HG02970 (cell line): ENCODE results near the gene PRCD.

Experiments
- ATAC-seq: cut with Tn5 transposase; IDR thresholded peaks from one replicate; pipeline ENCODE4 v1.9.1; 2021; ENCODE audit warnings: mild to moderate bottlenecking, moderate library complexity, moderate number of reproducible peaks; ENCODE audit not compliant: unreplicated experiment, low FRiP score

Gene PRCD, protein sequence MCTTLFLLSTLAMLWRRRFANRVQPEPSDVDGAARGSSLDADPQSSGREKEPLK

DNA sequence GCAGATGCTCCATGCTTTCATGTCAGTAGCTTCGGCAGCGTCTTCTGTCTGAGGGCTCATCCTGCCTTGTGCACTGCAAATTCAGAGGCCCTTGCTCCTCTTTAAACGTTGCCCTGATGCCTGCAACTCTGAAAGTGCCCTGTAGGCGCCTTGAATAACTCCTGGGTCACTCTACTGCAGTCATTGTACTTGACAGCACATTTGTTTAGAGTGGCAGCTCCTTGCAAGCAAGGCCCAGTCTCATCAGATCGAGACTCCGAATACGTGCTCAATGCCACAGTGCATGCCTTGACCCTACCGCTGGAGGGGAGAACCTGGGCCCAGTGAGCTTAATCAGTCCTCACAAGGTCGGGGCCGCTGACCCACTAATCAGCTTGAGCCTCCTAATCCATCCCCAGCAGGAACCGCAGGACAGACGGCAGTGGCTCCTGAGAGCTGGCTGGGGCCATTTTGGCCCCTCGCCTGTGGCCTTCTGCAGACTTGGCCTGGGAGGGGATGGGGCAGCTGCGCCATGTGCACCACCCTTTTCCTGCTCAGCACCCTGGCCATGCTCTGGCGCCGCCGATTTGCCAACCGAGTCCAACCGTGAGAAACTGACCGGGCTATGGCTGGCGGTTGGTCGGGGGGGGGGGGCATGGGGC lies at the start of gene PRCD:
PRCD (plus strand) TSS at position 414 of the 641 bp plus-strand sequence; CDS start at position 512, 98 bp downstream.
- no peak for ATAC-seq

DNA sequence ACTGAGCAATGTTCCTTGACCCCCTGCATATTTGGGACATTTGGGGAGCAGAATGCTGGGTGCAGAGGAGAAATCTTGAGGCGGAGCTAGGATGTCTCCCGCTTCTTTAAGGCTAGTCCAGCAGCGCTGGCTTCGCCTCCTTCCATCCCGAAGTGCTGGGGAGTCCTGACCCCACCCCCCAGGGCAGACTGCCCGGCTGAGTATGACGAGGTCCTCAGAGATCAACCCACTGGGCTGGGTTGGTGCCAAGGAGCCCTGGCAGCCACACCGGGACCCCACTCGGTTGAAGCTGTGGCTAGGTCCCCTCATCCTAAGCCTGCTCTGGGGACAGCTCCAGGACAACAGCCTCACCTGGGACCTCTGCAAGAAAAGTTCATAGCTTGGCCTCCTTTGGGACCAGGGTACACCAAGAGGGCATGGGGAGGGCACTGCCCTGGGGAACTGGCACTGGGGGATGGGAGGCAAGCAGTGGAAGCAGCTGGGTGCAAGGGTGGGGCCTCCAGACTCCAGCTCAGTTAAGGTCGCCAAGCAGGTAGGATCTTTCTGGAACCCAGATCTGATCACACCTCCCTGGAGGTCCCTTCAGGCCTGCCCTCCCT lies 49.6 kb upstream of the PRCD start:
- no peak for ATAC-seq

DNA sequence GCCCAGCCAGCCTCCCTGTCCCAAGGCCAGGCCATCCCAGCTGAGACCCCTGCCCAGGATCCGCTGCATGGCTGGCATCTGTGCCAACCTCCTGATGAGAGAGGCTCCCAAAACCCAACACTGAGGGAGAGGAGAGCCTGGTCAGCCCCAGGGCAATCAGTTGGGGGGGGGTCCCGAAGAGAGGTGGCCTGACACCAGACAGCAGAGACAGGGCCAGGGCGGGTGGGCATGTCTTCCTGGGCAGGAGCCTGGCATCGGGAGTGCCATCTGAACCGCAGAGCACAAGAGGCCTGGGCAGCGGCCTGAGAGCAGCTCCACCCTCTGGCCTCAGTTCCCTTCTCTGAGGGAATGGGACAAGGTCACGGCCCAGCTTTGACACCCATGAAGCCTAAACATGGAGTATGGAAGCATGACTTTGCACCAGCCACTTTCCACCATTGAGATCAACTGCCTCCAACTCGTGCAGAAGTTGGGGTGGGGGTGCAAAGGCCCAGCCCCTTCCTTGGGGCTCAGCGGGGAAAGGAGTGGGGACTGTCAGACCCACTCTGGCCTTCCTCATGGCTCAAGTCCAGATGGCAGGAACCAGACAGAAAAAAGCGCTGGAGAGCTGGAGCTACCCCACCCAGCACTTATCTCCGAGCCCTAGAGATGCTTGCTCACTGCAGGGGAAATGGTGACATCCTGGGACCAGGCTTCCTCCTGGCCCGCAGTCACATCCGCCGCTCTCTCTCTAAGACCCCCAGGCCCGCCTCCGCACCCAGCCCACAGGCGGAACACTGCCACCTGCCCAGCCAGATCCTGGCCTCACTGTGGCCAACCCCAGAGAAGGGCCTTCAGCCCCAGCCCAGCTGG lies 48.3 kb upstream of the PRCD start:
- no peak for ATAC-seq

DNA sequence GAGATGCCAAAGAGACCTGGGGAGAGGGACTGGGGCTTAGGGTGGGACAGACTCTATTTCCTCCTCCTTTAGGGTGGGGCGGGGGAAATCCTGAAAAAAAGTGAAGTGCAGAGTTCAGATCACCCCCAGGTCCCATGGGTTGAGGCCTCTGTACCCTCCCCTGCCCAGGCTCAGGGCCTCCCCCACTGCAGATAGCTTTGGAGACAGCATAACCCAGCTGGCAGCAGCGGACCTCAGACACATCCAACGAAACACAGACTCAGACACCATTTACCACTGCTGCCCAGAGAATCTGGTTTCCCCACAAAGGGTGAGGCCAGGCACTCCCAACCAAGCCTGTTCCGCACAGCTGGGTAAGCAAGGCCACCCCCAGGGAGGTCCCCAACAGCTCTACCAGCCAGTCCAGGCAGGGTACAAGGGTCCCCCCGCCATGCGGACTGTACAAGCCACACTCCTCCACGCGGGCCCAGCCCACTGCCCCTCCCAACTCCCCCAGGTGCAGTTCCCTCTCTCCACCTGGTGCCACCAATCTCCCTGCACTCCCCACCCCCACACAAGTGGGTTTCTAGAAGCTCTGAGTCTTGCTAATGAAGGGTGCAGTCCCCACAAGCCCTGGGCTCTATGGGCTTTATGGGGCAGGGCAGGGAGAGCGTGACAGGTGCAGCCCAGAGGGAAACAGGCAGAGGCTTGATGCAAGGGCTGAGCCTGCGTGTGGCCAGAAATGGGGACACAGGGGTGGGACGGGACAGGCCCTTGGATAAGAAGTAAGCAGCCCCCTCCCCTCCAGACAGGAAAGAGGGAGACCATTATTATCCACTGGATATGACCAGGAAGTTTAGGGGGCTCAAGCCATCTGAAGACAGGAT lies 47.5 kb upstream of the PRCD start:
- no peak for ATAC-seq

DNA sequence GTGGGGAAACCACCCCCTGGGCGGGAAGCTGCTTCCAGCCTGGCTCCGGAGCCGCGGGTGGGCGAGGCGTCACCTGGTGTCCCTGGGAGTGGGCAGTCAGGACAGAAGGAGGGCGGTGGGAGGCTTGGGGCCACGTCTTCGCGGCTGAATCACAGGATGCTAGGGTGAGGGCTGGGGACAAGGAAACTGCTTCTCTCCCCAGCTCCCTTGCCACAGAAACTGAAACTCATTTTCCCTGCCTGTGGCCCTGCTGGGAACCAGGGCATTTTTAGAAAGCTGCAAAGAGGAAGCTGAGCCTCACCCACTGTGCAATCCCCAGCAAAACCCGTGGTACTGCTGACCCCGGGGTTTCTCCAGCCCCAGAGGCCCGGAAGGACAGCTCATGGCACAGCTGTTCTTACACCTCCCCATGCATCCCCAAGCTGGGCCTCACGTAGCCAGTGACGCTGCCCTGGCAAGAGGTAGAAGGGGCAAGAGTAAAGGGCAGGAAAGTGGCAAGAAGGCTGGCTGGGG lies 46.8 kb upstream of the PRCD start:
- ATAC-seq, result no peak

DNA sequence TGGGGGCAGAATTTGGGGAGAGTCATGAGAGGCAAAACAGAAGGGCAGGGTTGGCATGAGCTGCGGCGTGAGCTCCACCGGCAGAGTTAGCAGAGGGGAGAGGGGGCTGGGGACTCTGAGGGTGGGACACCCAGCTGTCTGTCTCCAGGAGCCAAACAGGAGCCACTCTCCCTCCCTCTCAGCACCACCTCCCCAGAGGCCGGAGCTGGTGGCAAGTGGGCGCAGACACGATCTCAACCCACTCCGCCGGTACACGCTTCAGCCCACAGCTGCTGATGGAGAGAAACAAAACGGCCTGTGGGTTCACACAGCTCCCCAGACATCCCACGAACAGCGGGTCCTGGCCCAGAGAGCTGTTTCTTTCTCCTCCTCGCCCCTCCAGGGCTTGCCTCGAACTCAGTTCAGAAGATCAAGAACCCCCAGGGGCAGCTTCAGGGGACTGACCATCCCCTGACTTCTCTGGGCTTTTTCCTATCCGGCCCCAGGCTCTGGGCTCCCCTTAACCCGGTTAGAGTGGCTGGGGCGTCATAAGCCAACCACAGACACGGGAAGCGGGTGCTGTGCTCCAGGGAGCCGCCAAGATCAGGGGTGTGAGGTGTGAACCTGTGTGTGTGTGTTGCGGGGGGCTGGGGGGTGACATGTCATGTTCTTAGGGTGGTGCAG lies 46.2 kb upstream of the PRCD start:
- no peak for ATAC-seq

DNA sequence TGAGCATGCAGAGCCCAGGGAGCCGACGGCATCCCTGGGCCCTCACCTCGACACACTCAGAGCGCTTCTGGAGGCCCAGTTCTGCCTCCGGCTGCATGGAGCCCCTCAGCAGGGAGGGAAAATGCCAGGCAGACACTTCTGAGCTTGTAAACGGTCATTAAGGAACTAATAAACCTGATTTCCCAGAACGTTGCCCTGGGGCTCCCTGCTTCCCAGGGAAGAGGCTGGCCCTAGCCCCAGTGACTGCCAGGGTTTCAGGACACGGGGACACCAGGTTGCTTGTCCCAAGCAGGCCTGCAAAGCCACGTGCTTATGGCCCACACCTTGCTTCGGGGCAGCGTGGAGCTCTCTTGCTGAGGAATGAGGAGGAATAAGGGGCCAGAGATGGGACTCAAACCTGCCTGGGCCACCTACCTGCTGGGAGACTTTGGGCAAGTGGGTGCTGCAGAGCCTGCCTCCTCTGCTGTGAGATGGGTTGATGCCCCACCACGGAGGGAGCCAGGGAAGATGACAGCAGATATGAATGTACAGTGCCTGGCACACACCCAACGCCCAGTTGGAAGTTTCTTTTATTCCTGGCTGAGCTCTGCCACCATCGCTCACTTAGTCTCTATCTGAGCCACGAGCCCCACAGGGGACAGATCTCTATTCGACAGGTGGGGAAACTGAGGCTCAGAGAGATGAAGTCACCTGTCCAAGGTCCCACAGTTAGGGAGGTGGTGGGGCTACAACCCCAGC lies 44.0 kb upstream of the PRCD start:
- ATAC-seq, result no peak

DNA sequence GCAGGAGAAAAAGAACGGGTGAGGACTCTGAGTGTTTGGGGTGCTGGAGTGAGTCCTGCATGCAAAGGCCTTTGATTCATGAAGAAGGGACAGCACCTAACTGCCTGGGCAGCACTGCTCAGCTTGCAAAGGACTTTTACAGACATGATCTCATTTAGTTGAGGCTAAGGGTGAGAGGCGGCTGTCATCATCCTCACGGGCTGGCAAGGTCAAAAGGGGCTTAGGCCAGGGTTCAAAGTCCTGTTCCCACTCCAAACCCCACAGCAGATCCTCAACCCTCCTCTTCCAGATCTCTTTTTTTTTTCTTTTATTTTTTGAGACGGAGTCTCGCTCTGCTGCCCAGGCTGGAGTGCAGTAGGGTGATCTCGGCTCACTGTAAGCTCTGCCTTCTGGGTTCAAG lies 43.4 kb upstream of the PRCD start:
- no peak for ATAC-seq

DNA sequence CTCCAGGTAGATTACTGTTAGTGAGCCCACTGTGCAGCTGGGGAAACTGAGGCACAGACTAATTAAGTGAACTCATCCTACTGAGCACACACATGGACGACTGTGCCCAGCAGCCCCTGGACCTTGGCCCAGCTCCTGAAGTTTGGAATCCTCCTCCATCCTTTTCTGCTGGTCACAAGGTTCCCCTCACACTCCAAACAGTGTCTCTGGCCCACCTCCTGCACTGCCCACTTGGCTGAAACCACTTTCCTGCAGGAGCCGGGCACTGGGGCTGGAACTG lies 42.2 kb upstream of the PRCD start:
- ATAC-seq, result no peak

DNA sequence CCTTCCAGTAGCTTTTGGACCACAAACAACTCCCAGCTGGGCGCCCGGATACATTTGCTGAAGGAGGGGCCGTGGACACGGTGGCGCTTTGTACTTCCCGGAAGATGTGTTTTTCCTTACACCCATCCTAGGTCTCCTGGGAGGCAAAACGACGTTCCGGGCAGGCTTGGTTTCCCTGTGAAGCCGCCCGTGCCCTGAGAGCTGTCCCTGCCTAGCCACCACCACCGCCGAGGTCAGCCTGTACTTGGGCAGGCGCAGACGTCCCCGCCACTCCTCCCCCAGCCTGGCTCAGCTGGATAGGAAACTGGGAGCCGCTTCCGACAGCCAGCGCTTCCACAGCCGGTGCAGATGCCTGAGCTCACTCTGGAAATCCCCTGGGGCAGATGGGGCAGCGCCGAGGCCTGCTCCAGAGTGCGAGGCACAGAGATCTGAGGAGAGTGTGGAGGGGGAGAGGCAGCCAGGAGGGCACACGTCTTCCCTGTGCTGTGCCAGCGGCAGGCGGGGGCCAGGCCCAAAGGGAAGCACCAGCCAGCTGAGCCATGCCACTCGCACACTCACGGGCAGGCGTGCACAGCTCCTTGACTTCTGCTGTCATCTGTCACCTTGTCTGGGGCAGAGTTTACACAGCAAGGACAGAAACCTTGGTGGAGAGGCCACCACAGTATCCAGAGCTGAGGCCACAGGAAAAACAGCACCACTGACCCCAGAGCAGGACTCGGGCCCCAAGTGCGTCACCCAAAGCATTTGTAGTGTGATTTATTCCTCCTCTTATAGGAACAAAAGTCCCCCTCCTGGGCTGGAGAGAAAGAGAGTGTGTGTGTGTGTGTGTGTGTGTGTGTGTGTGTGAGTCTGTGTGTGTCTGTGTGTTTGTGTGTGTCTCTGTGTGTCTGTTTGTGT lies 41.6 kb upstream of the PRCD start:
- ATAC-seq, result no peak

DNA sequence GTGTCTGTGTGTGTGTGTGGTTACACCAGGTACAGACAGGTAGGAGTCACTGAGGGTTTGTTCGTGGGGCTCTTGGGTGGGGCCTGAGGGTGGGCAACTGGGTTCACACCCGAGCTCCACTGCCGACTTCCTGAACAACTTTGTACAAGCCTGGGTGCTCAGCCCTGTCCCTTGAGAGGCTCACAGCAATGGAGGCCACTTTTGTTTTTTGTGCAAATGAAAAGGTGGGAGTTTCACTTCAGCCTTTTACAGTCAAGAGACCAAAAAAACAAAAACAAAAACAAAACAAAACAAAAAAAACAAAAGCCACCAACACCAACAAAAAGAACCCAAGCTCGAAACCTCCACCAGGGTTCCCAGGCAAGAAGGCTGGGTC lies 41.0 kb upstream of the PRCD start:
- no peak for ATAC-seq

DNA sequence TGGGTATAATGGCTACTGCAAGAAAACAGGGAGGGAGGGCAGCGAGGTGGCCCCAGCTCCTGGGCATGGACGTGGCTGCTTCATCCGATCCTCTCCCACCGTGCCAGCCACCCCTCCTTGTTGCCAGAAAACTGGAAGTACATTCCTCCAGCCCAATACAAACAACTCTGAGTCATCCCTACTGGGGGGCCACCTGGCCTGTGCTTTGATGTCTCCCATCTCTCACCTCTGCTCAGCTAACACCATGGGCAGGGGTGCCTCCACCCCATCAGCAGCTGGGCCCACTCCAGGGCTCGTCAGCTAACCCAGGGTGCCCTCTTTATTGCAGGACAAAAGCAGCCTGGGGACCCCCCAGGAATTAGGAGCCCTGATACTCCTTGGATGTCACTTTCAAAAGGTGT lies 40.6 kb upstream of the PRCD start:
- ATAC-seq, result no peak

DNA sequence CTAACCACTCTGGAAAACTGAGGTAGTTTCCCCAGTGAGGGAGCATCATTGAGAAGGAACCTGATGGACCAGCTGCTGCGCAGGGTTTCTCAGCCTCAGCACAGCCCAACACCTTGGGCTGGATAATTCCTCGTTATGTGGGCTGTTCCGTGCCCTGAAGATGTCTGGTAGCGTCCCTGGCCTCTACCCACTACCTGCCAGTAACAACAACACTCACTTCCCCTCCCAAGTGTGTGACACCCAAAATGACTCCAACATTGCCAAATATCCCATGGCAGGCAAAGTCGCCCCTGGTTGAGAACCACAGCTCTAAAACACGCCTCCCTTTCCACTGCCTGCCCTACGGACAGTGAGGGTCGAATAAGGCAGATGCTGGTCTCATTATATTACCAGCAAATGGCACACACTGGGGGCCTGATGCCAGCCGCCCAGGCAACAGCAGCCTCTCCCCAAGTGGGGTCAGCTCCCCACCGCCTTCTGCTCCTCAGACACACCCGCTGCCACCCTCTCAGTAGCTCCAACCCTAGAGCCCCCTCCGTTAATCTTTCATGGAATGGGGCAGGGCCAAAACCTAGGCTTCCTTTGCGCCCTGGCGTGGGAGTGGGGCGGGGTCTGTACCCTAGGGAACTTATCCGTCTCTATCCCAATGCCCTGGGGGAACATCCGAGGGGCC lies 39.6 kb upstream of the PRCD start:
- no peak for ATAC-seq

DNA sequence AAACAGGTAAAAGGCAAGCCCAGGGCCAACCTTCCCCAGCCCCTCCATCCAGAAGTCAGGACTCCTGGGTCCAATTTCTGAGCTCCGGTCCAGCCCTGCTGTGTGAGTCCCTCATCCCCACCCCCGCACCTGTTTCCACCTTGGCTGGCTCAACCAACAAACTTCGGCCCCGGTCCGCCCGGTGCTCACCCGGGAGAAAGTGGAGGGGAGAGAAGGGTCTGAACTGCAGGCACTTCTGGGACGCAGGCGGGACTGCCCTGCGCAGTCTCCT lies 39.2 kb upstream of the PRCD start:
- ATAC-seq, result no peak

DNA sequence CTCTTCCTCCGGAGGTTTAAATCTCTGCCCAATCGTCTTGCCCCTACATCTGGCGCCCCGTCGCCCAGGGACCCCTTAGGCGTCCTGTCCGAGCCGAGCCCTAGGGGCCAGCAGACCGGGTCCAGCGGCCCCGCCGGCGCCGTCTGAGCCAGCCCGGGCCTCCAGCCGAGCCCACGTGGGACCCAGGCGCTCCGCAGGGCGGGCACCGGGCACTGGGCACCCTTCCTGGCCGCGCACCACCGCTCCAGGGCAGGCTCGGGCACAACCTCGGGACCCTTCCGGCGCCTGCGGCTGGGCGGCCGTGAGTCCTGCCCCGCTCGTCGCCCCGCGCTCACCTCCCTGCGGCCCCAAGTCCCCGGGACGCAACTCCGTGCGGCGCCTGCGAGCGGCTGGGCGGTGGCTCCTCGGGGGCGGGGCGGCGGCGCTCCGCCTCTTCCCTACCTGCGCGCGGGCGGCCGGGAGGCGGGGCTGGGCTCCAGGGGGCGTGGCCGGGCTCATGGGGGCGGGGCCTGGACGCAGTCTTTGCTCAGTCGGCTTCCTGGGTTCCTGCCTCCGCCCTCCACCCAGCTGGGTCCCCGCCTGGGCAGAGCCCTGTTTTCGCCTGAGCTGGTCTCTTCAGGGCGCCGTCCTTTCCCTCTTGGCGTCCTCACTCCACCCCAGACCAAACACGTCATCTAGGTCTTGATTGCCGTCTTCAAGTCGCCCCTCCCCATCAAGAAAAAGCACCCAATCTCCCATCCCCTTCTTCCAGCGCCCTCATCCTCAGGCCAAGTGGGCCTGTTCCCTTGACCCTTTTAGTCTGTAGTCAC lies 38.6 kb upstream of the PRCD start, which contains the start of gene RHBDF2:
RHBDF2 (minus strand) TSS at position 406 of the 809 bp plus-strand sequence. CDS start 19,899 bp downstream, outside the sequence.
- ATAC-seq, result peak; percentile 70

DNA sequence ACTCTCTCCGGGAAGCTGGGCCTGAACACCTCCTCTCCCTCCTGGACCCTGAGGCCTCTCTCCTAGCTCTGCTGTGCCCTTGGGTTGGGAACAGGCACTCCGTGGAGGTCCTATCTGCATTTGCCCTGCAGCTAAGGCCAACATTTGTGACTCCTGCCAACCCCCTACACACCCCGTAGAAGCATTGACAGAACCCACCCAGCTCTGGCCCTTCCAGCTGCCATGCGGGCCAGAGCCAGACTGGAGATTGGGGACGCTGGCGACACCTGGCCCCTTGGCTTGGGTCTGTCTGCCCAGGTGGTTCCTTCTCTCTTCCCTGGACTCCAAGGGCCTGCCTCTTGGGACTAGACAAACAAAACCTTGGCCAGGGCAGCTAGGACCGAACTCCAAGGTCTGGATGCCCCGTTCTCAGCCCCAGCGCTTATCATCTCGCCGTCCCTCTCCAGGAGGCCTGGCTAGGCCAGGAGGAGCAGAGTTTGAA lies 38.0 kb upstream of the PRCD start:
- ATAC-seq, result no peak
